ENCODE measurements around the gene ZNF774. TPM values are rescaled to one million over a fixed set of nuclear protein-coding genes. Genes with fewer than 3 reads are reported as not detected.

Gene ZNF774
- total RNA-seq, 1 donor from 2014 or later, result 3.3 TPM

DNA sequence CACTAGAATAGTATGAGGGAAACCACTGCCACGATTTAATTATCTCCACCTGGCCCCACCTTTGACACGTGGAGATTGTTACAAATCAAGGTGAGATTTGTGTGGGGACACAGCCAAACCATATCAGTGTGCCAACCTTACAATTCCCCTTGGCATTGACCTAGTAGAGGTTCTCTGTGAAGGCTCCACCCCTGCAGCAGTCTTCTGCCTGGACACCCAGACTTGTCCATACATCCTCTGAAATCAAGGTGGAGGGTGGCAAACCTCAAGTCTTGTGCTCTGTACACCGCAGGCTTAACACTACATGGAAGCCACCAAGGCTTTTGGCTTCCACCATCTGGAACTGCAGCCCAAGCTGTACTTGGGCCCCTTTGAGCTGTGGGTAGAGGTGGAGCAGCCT is 27.2 kb downstream of the ZNF774 start:
- Mint-ChIP-seq H3K4me1 (ENCODE audit: low read depth, unreplicated experiment) (no peaks in the 10 kb centered on the region), H3K36me3 (ENCODE audit: low read depth, unreplicated experiment) (peaks cover 4% of the 10 kb centered on the region), H3K27me3 (ENCODE audit: low read depth, unreplicated experiment) (no peaks in the 10 kb centered on the region), H3K9me3 (ENCODE audit: unreplicated experiment) (peaks cover 5% of the 10 kb centered on the region), H3K27ac (ENCODE audit: unreplicated experiment) (no peak overlapping the region), H3K4me3 (ENCODE audit: unreplicated experiment) (no peak overlapping the region)
- FAIRE-seq (no peak), DNase-seq (ENCODE audit: low read depth) (no peak)
- Histone ChIP-seq H3K36me3 (ENCODE audit: insufficient read depth, low read length) (no peaks in the 10 kb centered on the region), H3K4me2 (ENCODE audit: low read length) (no peak overlapping the region), H3K9ac (ENCODE audit: low read length) (no peak overlapping the region), H3K27me3 (ENCODE audit: insufficient read depth, low read length) (no peaks in the 10 kb centered on the region), H3K4me3 (ENCODE audit: insufficient read depth, low read depth, low read length) (no peak overlapping the region), H3K4me1 (ENCODE audit: insufficient read depth, low read length) (no peaks in the 10 kb centered on the region), H3K9me3 (ENCODE audit: insufficient read depth, low read depth, low read length) (peaks cover 5% of the 10 kb centered on the region), H2AFZ (ENCODE audit: low read depth, low read length) (no peak overlapping the region), H3K27ac (ENCODE audit: low read depth, low read length) (no peak overlapping the region), H3K79me2 (ENCODE audit: insufficient read depth, low read length) (no peaks in the 10 kb centered on the region), H4K20me1 (ENCODE audit: insufficient read depth, low read length) (no peaks in the 10 kb centered on the region)
- no peak for TF ChIP-seq EZH2 (IDR thresholded peaks at IDR 0.05; ENCODE audit: insufficient read depth, low read length)
- TF ChIP-seq, protein P1, sequence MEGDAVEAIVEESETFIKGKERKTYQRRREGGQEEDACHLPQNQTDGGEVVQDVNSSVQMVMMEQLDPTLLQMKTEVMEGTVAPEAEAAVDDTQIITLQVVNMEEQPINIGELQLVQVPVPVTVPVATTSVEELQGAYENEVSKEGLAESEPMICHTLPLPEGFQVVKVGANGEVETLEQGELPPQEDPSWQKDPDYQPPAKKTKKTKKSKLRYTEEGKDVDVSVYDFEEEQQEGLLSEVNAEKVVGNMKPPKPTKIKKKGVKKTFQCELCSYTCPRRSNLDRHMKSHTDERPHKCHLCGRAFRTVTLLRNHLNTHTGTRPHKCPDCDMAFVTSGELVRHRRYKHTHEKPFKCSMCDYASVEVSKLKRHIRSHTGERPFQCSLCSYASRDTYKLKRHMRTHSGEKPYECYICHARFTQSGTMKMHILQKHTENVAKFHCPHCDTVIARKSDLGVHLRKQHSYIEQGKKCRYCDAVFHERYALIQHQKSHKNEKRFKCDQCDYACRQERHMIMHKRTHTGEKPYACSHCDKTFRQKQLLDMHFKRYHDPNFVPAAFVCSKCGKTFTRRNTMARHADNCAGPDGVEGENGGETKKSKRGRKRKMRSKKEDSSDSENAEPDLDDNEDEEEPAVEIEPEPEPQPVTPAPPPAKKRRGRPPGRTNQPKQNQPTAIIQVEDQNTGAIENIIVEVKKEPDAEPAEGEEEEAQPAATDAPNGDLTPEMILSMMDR (IDR thresholded peaks at IDR 0.05; ENCODE audit: insufficient read depth, low read depth, low read length), result no peak

DNA sequence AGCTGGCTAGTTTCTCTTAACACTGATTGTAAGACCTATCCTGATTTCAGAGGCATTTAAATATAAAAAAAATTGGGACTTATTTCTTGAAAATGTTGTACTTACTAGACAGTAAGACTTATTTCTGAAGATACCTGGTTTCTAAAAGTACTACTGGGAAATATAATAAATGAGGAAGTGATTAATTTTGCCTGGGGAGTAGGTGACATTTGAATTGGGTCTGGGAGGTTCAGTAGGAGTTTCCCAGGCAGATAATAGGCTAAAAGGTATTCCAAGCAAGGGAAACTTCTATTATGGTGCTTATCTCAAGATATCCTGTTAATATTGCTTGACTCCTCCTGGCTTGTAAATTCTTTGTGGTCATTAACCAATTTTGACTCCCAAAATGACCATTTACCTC is 29.4 kb downstream of the ZNF774 start:
- H4K20me1 ChIP-seq (ENCODE audit: insufficient read depth, low read length), result no peaks in the 10 kb centered on the region
- H3K27me3 ChIP-seq (ENCODE audit: insufficient read depth, low read length), result no peaks in the 10 kb centered on the region
- peaks cover 5% of the 10 kb centered on the region for H3K9me3 ChIP-seq (ENCODE audit: insufficient read depth, low read depth, low read length)
- no peak overlapping the region for H3K4me3 ChIP-seq (ENCODE audit: insufficient read depth, low read depth, low read length)
- FAIRE-seq (no peak), DNase-seq (ENCODE audit: low read depth) (no peak)
- Mint-ChIP-seq H3K27ac (ENCODE audit: unreplicated experiment) (no peak overlapping the region), H3K4me1 (ENCODE audit: low read depth, unreplicated experiment) (no peaks in the 10 kb centered on the region), H3K4me3 (ENCODE audit: unreplicated experiment) (no peak overlapping the region), H3K27me3 (ENCODE audit: low read depth, unreplicated experiment) (no peaks in the 10 kb centered on the region), H3K9me3 (ENCODE audit: unreplicated experiment) (peaks cover 5% of the 10 kb centered on the region), H3K36me3 (ENCODE audit: low read depth, unreplicated experiment) (peaks cover 4% of the 10 kb centered on the region)
- H3K27ac ChIP-seq (ENCODE audit: low read depth, low read length), result no peak overlapping the region
- H2AFZ ChIP-seq (ENCODE audit: low read depth, low read length), result no peak overlapping the region
- H3K79me2 ChIP-seq (ENCODE audit: insufficient read depth, low read length), result no peaks in the 10 kb centered on the region
- no peaks in the 10 kb centered on the region for H3K36me3 ChIP-seq (ENCODE audit: insufficient read depth, low read length)
- no peaks in the 10 kb centered on the region for H3K4me1 ChIP-seq (ENCODE audit: insufficient read depth, low read length)
- no peak overlapping the region for H3K4me2 ChIP-seq (ENCODE audit: low read length)
- TF ChIP-seq, protein P1 (IDR thresholded peaks at IDR 0.05; ENCODE audit: insufficient read depth, low read depth, low read length), result no peak
- no peak for TF ChIP-seq EZH2 (IDR thresholded peaks at IDR 0.05; ENCODE audit: insufficient read depth, low read length)
- no peak overlapping the region for H3K9ac ChIP-seq (ENCODE audit: low read length)

DNA sequence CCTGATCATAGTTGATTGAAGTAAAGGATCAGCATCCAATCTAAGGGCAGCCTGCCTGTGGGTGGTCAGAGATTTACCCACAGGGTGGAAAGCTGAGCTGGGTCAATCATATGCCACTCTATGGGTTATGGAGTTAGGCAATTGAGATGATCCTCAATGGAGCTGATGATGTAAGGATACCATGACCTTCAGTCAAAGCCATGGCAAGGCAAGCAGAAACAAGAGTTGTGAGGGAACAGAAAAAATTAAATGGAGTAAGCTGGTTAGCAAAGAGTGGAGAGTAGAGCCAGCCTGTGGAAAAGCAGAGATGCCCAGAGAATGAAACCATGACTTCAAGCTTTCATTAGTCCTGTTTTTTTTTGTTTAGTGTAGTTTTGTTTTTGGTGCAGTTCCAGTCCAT is 30.2 kb downstream of the ZNF774 start:
- no peak for FAIRE-seq
- Mint-ChIP-seq H3K4me3 (ENCODE audit: unreplicated experiment) (no peak overlapping the region), H3K9me3 (ENCODE audit: unreplicated experiment) (peaks cover 5% of the 10 kb centered on the region), H3K4me1 (ENCODE audit: low read depth, unreplicated experiment) (no peaks in the 10 kb centered on the region), H3K27me3 (ENCODE audit: low read depth, unreplicated experiment) (no peaks in the 10 kb centered on the region), H3K36me3 (ENCODE audit: low read depth, unreplicated experiment) (peaks cover 4% of the 10 kb centered on the region), H3K27ac (ENCODE audit: unreplicated experiment) (no peak overlapping the region)
- Histone ChIP-seq H3K79me2 (ENCODE audit: insufficient read depth, low read length) (no peaks in the 10 kb centered on the region), H3K9me3 (ENCODE audit: insufficient read depth, low read depth, low read length) (peaks cover 5% of the 10 kb centered on the region), H3K4me2 (ENCODE audit: low read length) (no peak overlapping the region), H3K27ac (ENCODE audit: low read depth, low read length) (no peak overlapping the region), H4K20me1 (ENCODE audit: insufficient read depth, low read length) (no peaks in the 10 kb centered on the region), H2AFZ (ENCODE audit: low read depth, low read length) (no peak overlapping the region), H3K4me3 (ENCODE audit: insufficient read depth, low read depth, low read length) (no peak overlapping the region), H3K27me3 (ENCODE audit: insufficient read depth, low read length) (no peaks in the 10 kb centered on the region), H3K9ac (ENCODE audit: low read length) (no peak overlapping the region), H3K4me1 (ENCODE audit: insufficient read depth, low read length) (peaks cover under 1% of the 10 kb centered on the region), H3K36me3 (ENCODE audit: insufficient read depth, low read length) (no peaks in the 10 kb centered on the region)
- DNase-seq (ENCODE audit: low read depth), result no peak
- no peak for TF ChIP-seq EZH2 (IDR thresholded peaks at IDR 0.05; ENCODE audit: insufficient read depth, low read length)
- TF ChIP-seq, protein P1 (IDR thresholded peaks at IDR 0.05; ENCODE audit: insufficient read depth, low read depth, low read length), result no peak

All from astrocyte (in vitro differentiated cells and primary cell).